Activated T-helper 17 cell treated with anti-CD3 and anti-CD28 coated beads, Interleukin-2, amount 50 U/mL, for 72 hours (primary cell): ENCODE results near the gene MYMX. TPM values are rescaled to one million over a fixed set of nuclear protein-coding genes. Genes with fewer than 3 reads are reported as not detected.

Source experiments
- ATAC-seq: fragments of 150-1000 bp; cut with Tn5 transposase; replicated peaks from 2 replicates; pipeline ENCODE4 v1.10.0; 2021; ENCODE audit warnings: mild to moderate bottlenecking, moderate library complexity
- H3K27ac Mint-ChIP-seq: one replicate; pipeline ENCODE4 v1.8.0; 2022; ENCODE audit warnings: mixed read lengths
- H3K27me3 Mint-ChIP-seq: one replicate; pipeline ENCODE4 v1.8.0; 2022; ENCODE audit warnings: mixed read lengths
- H3K36me3 Mint-ChIP-seq: one replicate; pipeline ENCODE4 v1.8.0; 2022; ENCODE audit warnings: low read depth, mild to moderate bottlenecking, mixed read lengths
- H3K4me1 Mint-ChIP-seq: one replicate; pipeline ENCODE4 v1.8.0; 2022; ENCODE audit warnings: mixed read lengths
- H3K4me3 Mint-ChIP-seq: one replicate; pipeline ENCODE4 v1.8.0; 2022; ENCODE audit warnings: mild to moderate bottlenecking, mixed read lengths
- H3K9me3 Mint-ChIP-seq: one replicate; pipeline ENCODE4 v1.8.0; 2022; ENCODE audit warnings: mixed read lengths
- total RNA-seq, 2 donors: library from RNA; stranded (reverse); gene quantifications; one replicate each; pipeline ENCODE4 v1.2.3, GENCODE V29; 2022

The MYMX gene
- total RNA-seq, 2 donors from 2014 or later: not detected

- peak overlapping the region; percentile 1 for H3K4me3 Mint-ChIP-seq
- ATAC-seq: peak; percentile 67
- H3K9me3 Mint-ChIP-seq: no peaks in the 10 kb centered on the region
- H3K4me1 Mint-ChIP-seq: peaks cover 16% of the 10 kb centered on the region
- peak overlapping the region; percentile 8 for H3K27ac Mint-ChIP-seq
- H3K27me3 Mint-ChIP-seq: peaks cover 3% of the 10 kb centered on the region
- H3K36me3 Mint-ChIP-seq: peaks cover 8% of the 10 kb centered on the region
Measured at GRCh38 chr6:44221291-44221960, 4.7 kb downstream of the MYMX start.

DNA sequence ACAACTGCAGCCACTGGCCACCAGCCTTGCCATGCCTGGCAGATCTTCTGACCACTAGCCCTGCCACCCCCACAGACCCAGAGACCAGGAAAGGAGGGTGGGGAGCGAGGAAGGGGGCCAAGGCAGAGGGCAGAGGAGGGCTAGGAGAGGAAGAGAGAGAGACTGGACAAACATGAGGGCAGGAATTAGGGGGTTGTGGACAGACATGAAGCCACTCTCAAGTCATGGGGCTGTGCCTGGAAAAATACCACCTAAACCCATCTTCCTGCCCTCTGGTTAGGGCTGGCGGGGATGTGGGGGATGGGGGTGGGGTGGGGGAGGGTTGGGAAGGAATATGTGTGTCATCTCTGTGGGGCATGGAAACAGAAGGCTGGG is 5.2 kb downstream of the MYMX start:
- peaks cover 8% of the 10 kb centered on the region for H3K36me3 Mint-ChIP-seq
- no peaks in the 10 kb centered on the region for H3K9me3 Mint-ChIP-seq
- peaks cover 16% of the 10 kb centered on the region for H3K4me1 Mint-ChIP-seq
- ATAC-seq: no peak
- H3K27me3 Mint-ChIP-seq: no peaks in the 10 kb centered on the region
- H3K27ac Mint-ChIP-seq: no peak overlapping the region
- H3K4me3 Mint-ChIP-seq: peak overlapping the region; percentile 1

DNA sequence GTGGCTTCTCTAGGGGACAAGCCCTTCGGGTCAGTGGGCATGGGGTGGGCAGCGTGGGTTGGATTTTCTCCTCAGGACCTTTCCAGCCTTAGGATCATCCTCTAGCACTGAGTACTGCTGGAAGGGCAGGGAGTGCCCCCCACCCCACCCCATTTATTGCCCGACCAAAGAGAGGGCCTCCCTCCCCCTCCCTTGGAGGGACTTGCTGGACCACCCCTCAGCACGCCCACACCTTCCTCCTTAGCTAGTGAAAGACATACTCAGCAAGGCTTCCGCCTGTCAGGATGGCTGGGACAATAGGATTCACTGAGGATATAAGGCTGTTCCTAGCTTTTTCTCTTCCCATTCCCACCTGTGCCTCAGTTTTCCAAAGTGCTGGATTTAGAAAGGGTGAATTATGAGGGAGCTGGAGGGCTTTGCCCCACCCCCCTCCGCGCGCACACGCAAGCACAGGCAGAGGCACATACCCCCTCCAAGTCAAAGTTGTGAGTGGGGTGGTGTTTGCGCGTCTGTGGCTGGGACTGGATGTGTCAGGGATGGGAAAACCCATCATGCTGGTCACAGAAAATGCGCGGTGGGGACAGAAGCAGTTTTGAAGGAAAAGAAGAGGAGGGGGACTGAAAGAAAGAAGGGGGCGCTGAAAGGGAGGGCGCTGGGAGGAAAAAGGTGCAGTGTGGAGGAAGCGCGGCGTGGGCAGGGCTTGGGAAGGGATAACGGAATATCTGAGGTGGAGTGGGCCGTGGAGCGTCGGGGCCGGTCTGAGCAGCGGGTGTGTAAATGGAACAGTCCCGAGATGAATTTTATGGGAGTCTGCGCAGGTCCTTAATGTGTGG is 6.0 kb downstream of the MYMX start:
- Mint-ChIP-seq H3K4me3 (peak overlapping the region; percentile 92), H3K27me3 (no peaks in the 10 kb centered on the region), H3K9me3 (no peaks in the 10 kb centered on the region), H3K4me1 (peaks cover 16% of the 10 kb centered on the region), H3K27ac (peak overlapping the region; percentile 42), H3K36me3 (peaks cover 8% of the 10 kb centered on the region)
- peak; percentile 26 for ATAC-seq

GRCh38 chr6:44223319-44224028 is 6.7 kb downstream of the MYMX start, which contains the start of gene SLC29A1:
SLC29A1 (plus strand) TSS chr6:44223595; CDS start chr6:44227314, 3,719 bp downstream.
- no peaks in the 10 kb centered on the region for H3K9me3 Mint-ChIP-seq
- H3K36me3 Mint-ChIP-seq: peaks cover 8% of the 10 kb centered on the region
- no peaks in the 10 kb centered on the region for H3K27me3 Mint-ChIP-seq
- peaks cover 16% of the 10 kb centered on the region for H3K4me1 Mint-ChIP-seq
- peak within 1 kb of the TSS; percentile 80 for H3K27ac Mint-ChIP-seq
- peak; percentile 77 for ATAC-seq
- H3K4me3 Mint-ChIP-seq: peak within 1 kb of the TSS; percentile 92

GRCh38 chr6:44224029-44224964 is 7.6 kb downstream of the MYMX start:
- ATAC-seq: peak; percentile 22
- Mint-ChIP-seq H3K4me3 (peak overlapping the region; percentile 92), H3K27me3 (no peaks in the 10 kb centered on the region), H3K4me1 (peaks cover 16% of the 10 kb centered on the region), H3K27ac (peak overlapping the region; percentile 80), H3K36me3 (peaks cover 16% of the 10 kb centered on the region), H3K9me3 (no peaks in the 10 kb centered on the region)

GRCh38 chr6:44224965-44225305 is 8.2 kb downstream of the MYMX start:
- Mint-ChIP-seq H3K36me3 (peaks cover 22% of the 10 kb centered on the region), H3K27ac (peak overlapping the region; percentile 80), H3K4me3 (peak overlapping the region; percentile 92), H3K4me1 (peaks cover 16% of the 10 kb centered on the region), H3K27me3 (no peaks in the 10 kb centered on the region), H3K9me3 (no peaks in the 10 kb centered on the region)
- ATAC-seq: no peak

DNA sequence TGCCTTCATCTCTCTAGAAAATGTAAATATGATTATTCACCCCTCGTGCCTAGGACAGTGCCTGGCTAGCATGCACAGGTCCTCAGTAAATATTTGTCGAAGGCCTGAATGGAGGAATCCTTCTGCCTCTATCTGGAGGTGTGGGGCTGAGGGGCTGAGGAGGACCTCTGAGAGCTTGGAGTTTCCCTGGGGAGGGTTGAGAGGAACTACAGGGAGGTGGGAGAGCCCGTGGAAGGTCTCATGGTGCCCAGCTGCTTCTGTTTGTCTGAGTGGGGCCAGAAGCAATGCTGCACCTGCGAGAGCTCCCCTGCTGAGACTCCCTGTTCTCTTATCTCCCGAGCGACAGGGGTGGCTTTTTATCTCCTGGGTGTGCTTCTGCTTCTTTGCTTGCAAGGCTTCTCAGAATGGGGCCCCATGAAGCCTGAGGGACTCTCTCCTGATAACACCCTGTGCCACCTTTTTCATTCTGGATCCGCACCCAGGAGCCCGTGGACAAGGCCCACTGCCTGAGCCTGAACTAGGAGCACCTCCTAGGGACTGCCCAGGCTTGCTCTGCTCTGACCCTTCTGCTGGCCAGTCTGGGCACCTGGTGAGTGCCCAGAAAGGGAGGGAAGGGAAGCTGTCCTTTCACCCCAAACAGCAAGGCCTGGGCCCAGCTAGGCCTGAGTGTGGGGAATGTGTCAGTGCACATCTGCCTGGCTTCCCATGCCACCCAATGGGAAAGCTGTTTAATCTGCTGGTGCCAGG is 9.0 kb downstream of the MYMX start:
- no peak overlapping the region for H3K27ac Mint-ChIP-seq
- H3K9me3 Mint-ChIP-seq: no peaks in the 10 kb centered on the region
- peak overlapping the region; percentile 92 for H3K4me3 Mint-ChIP-seq
- no peak for ATAC-seq
- no peaks in the 10 kb centered on the region for H3K27me3 Mint-ChIP-seq
- peaks cover 30% of the 10 kb centered on the region for H3K36me3 Mint-ChIP-seq
- peaks cover 16% of the 10 kb centered on the region for H3K4me1 Mint-ChIP-seq

DNA sequence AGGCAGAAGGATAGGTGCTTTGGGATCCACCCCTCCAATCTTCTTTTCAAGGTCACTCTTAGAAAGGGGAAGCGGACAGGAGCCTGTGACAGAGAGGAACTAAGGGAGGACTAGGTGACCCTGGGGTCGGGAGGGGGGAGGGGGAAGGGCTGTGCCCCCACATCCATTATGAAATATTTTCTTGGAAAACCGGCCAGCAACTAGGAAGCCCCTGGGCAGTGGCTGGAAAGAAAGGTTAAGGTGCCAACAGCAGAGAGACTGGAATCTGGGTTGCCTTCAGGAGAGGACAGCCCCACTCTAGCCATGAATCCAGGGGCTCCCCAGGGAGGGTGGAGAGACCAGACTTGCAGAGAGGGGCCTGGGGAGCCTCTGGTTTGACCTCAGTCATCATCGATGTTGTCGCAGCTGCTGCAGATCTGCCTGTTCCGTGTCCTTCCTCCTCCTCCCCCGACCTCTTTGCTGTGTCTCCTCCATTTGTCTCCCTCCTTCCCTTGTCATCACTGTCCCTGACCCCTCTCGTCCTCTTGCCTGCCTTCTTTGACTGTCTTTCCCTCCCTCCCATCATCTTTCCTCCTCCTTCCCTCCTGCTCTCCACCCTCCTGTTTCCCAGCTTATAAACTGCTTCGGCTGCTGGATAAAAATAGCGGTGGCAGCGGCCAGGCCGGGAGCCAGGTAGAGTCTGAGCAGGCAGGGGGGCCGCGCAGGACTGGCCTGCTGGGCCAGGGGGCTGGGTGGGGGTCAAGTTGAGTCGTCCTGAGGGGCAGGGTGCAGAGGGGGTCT is 9.8 kb downstream of the MYMX start:
- Mint-ChIP-seq H3K27me3 (no peaks in the 10 kb centered on the region), H3K9me3 (no peaks in the 10 kb centered on the region)

GRCh38 chr6:44227148-44227793 is 10.5 kb downstream of the MYMX start:
- H3K9me3 Mint-ChIP-seq: no peaks in the 10 kb centered on the region
- no peak overlapping the region for H3K4me3 Mint-ChIP-seq
- ATAC-seq: no peak
- peaks cover 45% of the 10 kb centered on the region for H3K36me3 Mint-ChIP-seq
- peaks cover 16% of the 10 kb centered on the region for H3K4me1 Mint-ChIP-seq
- H3K27me3 Mint-ChIP-seq: no peaks in the 10 kb centered on the region
- no peak overlapping the region for H3K27ac Mint-ChIP-seq

More for the DNA sequence above, 9.8 kb downstream of the MYMX start:
- peaks cover 16% of the 10 kb centered on the region for H3K4me1 Mint-ChIP-seq
- H3K4me3 Mint-ChIP-seq: no peak overlapping the region
- H3K27ac Mint-ChIP-seq: no peak overlapping the region
- ATAC-seq: no peak
- H3K36me3 Mint-ChIP-seq: peaks cover 38% of the 10 kb centered on the region

- H3K4me1 Mint-ChIP-seq: peaks cover 12% of the 10 kb centered on the region
- H3K27me3 Mint-ChIP-seq: no peaks in the 10 kb centered on the region
- H3K9me3 Mint-ChIP-seq: no peaks in the 10 kb centered on the region
- ATAC-seq: no peak
- H3K27ac Mint-ChIP-seq: no peak overlapping the region
- no peak overlapping the region for H3K4me3 Mint-ChIP-seq
- H3K36me3 Mint-ChIP-seq: peaks cover 53% of the 10 kb centered on the region
Measured at GRCh38 chr6:44228031-44228430, 11.3 kb downstream of the MYMX start.

DNA sequence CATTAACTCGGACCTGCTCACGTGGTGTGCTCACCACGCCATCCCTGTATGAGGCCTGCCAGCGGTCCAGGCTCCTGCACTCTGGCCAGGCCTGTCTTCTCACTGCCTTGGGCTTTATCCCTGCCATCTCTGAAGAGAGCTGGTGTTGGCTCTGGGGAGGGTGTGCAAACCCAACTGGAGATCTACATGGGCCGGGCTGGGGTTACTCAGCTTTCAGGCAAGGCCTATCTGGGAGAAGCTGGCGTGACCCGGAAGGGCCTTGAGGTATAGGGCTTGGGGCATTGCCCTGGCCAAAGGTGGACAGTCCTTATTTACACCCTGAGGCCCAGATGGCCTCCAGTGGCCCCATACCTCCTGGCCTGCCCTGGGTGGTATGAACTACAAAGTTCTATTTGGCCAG is 11.7 kb downstream of the MYMX start:
- Mint-ChIP-seq H3K4me1 (peaks cover 11% of the 10 kb centered on the region), H3K36me3 (peaks cover 57% of the 10 kb centered on the region), H3K27me3 (no peaks in the 10 kb centered on the region), H3K4me3 (no peak overlapping the region), H3K27ac (no peak overlapping the region), H3K9me3 (no peaks in the 10 kb centered on the region)
- ATAC-seq: no peak

DNA sequence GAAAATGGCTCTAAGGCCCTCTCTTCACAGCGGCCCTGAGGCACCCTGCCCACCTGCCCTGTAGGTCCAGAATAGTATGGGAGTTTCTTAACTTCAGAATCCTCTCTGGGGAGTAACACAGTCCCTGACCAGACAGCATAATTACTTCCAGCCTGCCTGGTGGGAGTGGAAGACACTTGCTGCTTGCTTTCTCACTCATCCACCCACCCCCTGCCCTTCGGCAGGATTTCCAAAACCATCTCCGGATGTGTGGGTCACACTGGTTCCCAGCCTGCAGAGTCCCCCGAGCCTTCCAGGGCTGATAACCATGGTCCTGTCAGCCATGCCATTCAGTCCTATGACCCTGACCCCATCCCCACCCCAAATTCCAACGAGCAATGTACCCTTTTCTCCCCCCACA is 12.1 kb downstream of the MYMX start:
- ATAC-seq: no peak
- peaks cover 11% of the 10 kb centered on the region for H3K4me1 Mint-ChIP-seq
- H3K27me3 Mint-ChIP-seq: no peaks in the 10 kb centered on the region
- peaks cover 61% of the 10 kb centered on the region for H3K36me3 Mint-ChIP-seq
- no peaks in the 10 kb centered on the region for H3K9me3 Mint-ChIP-seq
- no peak overlapping the region for H3K27ac Mint-ChIP-seq
- no peak overlapping the region for H3K4me3 Mint-ChIP-seq
